ENCODE measurements around the gene MPIG6B. TPM values are rescaled to one million over a fixed set of nuclear protein-coding genes. Genes with fewer than 3 reads are reported as not detected.
A peak's percentile ranks its signal among the peaks of the same experiment; 100 is the strongest.

MPIG6B gene
- total and polyA plus RNA-seq, 2 donors from 2014 or later, result 0.60 TPM; not detected in 1

- peaks cover 0 to 3% (median 3%) of the 10 kb centered on the region in 3 donors for H3K36me3 ChIP-seq (ENCODE audit: control insufficient read depth in 2 of 3, insufficient read depth in 3 of 3, low read length in 3 of 3)
- H3K4me1 ChIP-seq (ENCODE audit: control insufficient read depth in 2 of 3, insufficient read depth in 2 of 3, low read depth in 1 of 3, low read length in 3 of 3), result no peaks in the 10 kb centered on the region
- intact Hi-C loops (cut with DNase I), result no loop called here
- H3K27me3 ChIP-seq (ENCODE audit: control insufficient read depth, insufficient read depth, low read length), result no peaks in the 10 kb centered on the region
- TF ChIP-seq CTCF (IDR thresholded peaks at IDR 0.05; ENCODE audit: borderline replicate concordance, extremely low read depth, insufficient read depth), result no peak
- peak in 1 of 5 donors; percentile 2 for DNase-seq
- no peak overlapping the region for H3K9ac ChIP-seq (ENCODE audit: low read length in 3 of 3)
- H3K27ac ChIP-seq (ENCODE audit: low read depth in 2 of 2, low read length in 2 of 2), result no peak overlapping the region
- no peak for FAIRE-seq
- no peaks in the 10 kb centered on the region for H3K9me3 ChIP-seq (ENCODE audit: control insufficient read depth in 2 of 3, insufficient read depth in 1 of 3, low read length in 3 of 3)
- no peak overlapping the region for H3K4me3 ChIP-seq (ENCODE audit: low read length in 3 of 3)
These were observed 27.3 kb downstream of the MPIG6B start for GRCh38 chr6:31750411-31751022.

GRCh38 chr6:31752739-31753319, 29.7 kb downstream of the MPIG6B start:
- no peak overlapping the region for H3K4me3 ChIP-seq (ENCODE audit: low read length in 3 of 3)

GRCh38 chr6:31758281-31758680, 35.1 kb downstream of the MPIG6B start:
- Histone ChIP-seq H3K27me3 (ENCODE audit: control insufficient read depth, insufficient read depth, low read length) (no peaks in the 10 kb centered on the region), H3K4me1 (ENCODE audit: control insufficient read depth in 2 of 3, insufficient read depth in 2 of 3, low read depth in 1 of 3, low read length in 3 of 3) (peaks cover 0 to under 1% (median 0%) of the 10 kb centered on the region in 3 donors), H3K27ac (ENCODE audit: low read depth in 2 of 2, low read length in 2 of 2) (no peak overlapping the region), H3K4me3 (ENCODE audit: low read length in 3 of 3) (no peak overlapping the region), H3K9ac (ENCODE audit: low read length in 3 of 3) (no peak overlapping the region), H3K9me3 (ENCODE audit: control insufficient read depth in 2 of 3, insufficient read depth in 1 of 3, low read length in 3 of 3) (no peaks in the 10 kb centered on the region), H3K36me3 (ENCODE audit: control insufficient read depth in 2 of 3, insufficient read depth in 3 of 3, low read length in 3 of 3) (no peaks in the 10 kb centered on the region)
- FAIRE-seq (no peak), DNase-seq (peak in 1 of 5 donors; percentile 10)
- intact Hi-C loops (cut with DNase I), result no loop called here
- no peak for TF ChIP-seq CTCF (IDR thresholded peaks at IDR 0.05; ENCODE audit: borderline replicate concordance, extremely low read depth, insufficient read depth)

More at GRCh38 chr6:31752739-31753319, 29.7 kb downstream of the MPIG6B start:
- no peaks in the 10 kb centered on the region for H3K27me3 ChIP-seq (ENCODE audit: control insufficient read depth, insufficient read depth, low read length)
- no peak for FAIRE-seq
- no peaks in the 10 kb centered on the region for H3K36me3 ChIP-seq (ENCODE audit: control insufficient read depth in 2 of 3, insufficient read depth in 3 of 3, low read length in 3 of 3)
- no peak for DNase-seq
- H3K9me3 ChIP-seq (ENCODE audit: control insufficient read depth in 2 of 3, insufficient read depth in 1 of 3, low read length in 3 of 3), result no peaks in the 10 kb centered on the region
- H3K27ac ChIP-seq (ENCODE audit: low read depth in 2 of 2, low read length in 2 of 2), result no peak overlapping the region
- intact Hi-C loops (cut with DNase I), result no loop called here
- H3K9ac ChIP-seq (ENCODE audit: low read length in 3 of 3), result no peak overlapping the region
- no peak for TF ChIP-seq CTCF (IDR thresholded peaks at IDR 0.05; ENCODE audit: borderline replicate concordance, extremely low read depth, insufficient read depth)
- H3K4me1 ChIP-seq (ENCODE audit: control insufficient read depth in 2 of 3, insufficient read depth in 2 of 3, low read depth in 1 of 3, low read length in 3 of 3), result no peaks in the 10 kb centered on the region

Measured in kidney (tissue), 14 donors.